D341Med (cell line): ENCODE results near the gene STK10.

Experiments
- DNase-seq: peaks from one replicate; pipeline ENCODE4 v3.0.0; 2012; ENCODE audit warnings: low spot score

Gene STK10

DNA sequence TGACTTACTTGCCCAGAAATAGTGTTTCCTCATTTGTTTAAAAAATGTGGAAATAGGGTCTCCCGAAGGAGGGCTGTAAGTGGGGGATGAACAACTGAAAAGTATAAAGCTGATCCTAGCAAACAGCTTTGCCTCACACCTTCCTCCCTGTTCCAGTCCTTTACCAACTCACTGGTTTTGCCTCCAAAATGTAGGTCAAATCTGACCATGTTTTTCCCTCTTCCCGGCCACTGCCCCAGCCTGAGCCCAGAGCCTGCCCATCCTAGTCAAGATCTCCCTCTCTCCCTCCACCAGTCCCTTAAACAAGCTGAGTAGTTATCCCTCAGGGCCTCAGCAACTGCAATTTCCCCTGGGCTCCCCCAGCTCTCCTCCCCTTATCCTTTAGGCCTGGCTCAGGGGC lies 99.2 kb downstream of the STK10 start:
- DNase-seq = no peak

DNA sequence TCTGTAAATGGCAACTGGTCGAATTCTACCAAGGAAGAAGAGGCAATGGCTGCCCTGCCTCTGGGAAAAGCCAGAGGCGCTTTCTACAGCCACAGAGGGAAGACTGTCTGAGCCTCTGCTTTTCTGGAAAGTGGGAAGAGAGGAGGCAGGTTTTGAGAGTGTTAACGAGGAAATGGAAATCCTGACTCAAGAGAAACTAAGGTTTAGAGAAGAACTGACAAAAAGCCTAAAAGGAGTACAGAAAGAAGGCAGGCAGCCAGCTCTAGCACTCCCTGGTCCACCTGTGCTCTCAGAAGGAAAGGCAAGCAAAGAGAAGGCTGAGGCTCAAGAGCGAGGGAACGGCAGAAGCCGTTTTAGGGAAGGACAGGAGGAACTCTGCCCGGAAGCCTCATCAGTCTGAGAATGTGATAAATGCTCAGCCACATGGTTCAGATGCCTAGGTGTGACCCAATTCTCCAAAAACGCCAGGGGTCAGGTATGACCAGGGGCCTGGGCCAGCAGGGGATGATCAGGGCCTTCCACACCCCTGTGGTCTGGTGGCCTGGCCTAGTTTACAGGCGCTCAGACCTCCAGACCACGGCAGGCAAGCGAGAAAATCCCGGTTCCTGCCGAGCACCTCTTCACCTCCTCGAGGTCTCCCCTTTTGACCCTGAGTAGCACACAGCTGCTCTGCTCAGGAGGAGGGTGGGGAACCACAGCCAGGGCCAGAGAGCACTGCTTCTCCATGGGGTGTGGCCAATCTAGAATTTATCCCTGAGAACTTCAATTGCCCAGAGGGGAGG lies 101.6 kb downstream of the STK10 start:
- DNase-seq = peak; percentile 21

DNA sequence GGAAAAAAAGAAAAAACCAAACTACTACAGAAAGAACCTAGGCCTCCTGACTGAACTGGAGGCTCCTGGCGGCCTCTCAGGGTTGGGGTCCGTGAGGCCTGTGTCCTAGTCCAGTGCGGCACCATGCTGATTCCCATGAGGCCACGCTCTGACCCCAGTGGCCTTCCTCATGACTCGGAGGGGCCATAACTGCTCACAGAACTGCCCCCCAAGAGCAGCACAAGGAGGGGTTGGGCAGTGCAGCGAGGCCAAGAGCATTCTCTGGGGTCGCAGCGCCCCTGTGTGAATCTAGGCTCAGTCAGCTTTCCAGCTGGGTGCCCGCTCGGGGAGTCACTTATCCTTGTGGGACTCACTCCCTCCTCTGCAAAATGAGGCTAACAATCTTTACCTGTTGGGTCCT lies 102.3 kb downstream of the STK10 start:
- DNase-seq = peak; percentile 8

DNA sequence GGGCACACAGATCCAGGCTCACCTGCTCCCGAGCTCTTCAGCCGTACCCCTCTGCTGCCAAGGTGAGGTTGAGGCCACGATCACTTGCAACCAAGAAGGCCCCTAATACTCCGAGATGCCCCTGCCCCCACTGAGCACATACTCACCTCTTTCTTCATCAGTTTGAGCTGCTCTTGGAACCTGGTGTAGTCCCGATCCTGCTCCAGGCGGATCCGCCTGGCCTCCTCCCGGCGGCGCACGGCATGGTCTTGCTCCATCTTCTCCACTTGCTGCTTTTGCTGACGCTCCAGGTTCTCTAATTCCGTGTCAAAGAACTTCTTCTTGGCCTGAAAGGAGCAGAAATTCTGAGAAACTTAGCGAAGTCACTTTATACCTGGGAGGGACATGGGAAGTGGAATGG lies 105.8 kb downstream of the STK10 start:
- no peak for DNase-seq

DNA sequence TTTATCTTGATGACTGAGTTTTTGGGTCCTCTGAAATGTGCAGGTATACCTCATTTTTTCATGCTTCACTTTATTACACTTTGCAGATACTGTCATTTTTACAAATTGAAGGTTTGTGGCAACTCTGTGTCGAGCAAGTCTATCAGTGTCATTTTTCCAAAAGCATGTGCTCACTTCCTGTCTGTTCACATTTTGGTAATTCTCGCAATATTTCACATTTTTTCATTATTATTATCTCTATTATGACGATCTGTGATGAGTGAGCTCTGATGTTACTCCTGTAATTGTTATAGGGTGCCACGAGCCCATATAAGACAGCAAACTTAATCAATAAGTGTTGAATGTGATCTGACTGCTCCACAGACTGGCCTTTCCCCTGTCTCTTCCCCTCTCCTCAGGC lies 108.1 kb downstream of the STK10 start:
- DNase-seq = no peak

GRCh38 chr5:172078726-172079345 lies 109.2 kb downstream of the STK10 start:
- peak; percentile 18 for DNase-seq

DNA sequence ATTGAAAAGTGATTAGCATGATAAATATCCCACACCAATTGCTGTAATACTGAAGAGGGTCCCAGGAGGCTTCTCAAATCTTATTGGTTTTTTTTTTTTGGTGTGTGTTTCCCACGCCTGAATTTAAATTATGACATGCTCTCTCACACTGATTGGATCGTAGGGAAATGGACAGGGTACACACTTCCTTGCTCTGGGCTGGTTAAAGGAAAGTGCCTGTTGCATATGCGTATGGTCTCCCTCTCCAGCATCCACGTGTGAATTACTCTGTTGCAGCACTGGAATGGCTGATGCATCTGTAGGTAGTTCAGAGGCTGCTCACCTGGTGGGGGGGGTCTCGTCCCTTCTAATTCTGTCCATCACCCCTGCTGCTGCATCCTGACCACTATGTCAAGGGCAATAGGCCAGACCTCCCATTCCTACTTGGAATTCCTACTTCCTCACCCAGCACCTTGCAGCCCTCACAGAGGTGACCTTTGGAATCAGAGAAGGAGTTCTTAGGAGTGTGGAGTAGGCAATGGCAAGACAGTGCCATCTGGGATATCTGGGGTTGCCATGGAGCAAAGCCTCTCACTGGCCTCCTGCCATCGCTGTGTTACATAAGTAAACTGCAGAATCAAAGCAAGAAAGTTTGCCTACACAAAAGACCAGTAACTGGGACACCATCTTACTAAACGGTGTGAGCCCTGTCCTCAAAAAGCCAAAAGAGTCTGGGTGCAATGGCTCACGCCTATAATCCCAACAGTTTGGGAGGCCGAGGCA lies 110.2 kb downstream of the STK10 start:
- DNase-seq = peak; percentile 73

- DNase-seq = no peak
Measured at GRCh38 chr5:172076761-172077244, 111.2 kb downstream of the STK10 start.

- no peak for DNase-seq
Measured at GRCh38 chr5:172075656-172076055, 112.4 kb downstream of the STK10 start.

DNA sequence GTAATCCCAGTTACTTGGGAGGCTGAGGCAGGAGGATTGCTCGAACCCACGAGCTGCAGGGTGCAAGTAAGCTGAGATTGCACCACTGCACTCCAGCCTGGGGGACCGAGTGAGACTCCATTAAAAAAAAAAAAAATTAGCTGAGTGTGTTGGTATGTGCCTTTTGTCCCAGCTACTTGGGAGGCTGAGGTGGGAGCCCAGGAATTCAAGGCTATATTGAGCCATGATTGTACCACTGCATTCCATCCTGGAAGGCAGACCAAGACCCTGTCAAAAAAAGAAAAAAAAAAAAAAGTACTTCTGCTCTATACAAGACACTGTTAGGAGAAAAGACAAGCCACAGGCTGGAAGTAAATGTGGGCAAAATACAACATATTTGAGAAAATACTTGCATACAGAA lies 113.1 kb downstream of the STK10 start:
- DNase-seq = no peak

- DNase-seq = no peak
Measured at GRCh38 chr5:172071309-172071875, 116.6 kb downstream of the STK10 start.

- no peak for DNase-seq
Measured at GRCh38 chr5:172065431-172066065, 122.5 kb downstream of the STK10 start.

DNA sequence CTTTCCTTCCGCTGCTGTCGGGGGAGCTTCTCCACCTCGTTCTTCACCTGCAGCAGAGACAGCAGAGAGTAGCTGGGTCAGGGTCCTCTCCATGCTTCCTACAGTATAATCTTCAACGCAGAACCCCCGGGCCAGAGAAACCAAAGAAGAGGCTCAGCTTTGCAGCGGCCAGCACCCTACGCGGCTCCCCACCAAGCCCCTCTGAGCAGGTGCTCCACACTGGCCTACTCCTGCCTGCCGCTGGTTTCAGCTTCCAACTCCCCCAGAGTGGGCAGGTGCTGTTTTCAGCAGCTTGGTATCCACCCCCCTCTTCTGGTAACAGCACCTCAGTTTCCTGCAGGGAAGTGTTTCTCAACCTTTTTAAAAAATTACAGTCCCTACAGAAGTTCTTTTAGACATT lies 123.3 kb downstream of the STK10 start:
- no peak for DNase-seq

- no peak for DNase-seq
Measured at GRCh38 chr5:172064358-172064757, 123.7 kb downstream of the STK10 start.

DNA sequence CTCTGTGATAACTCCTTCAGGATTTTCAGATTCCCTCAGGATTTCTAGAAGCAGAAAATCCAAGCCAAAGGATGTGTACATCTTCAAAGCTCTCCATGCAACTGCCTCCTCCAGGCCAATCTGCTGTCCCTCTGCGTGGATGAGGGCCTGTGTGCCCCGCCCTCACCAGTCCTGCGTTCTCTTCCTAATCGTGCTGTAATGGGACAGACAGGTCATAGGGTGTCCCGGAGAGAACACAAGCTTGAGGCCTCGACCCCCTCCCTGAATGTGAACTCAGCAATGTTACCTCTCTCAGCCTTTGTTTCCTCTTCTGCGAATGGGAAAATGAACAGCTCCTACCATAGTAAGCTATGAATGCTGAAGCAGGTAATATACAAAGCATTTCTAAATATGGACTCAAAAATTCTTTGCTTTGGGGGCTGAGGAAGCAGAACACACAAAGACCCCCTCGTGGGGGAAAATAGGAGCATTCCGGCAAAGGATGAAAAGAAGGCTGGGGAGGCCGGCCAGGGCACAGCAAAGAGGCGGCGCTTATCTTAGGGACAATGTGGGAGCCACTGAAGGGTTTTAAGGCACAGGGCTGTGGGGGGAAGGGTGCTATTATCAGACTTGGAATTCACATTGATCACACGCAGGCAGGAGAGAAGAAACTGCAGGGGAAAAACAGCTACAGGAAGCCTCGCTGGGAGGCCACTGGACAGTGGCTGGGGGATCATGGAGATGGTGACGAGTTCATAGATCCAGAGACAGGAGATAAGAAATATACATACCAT lies 124.4 kb downstream of the STK10 start:
- no peak for DNase-seq

GRCh38 chr5:172059661-172060100 lies 128.3 kb downstream of the STK10 start:
- DNase-seq = peak; percentile 64

- no peak for DNase-seq
Measured at GRCh38 chr5:172058088-172058487, 129.9 kb downstream of the STK10 start.

GRCh38 chr5:172055996-172056395 lies 132.0 kb downstream of the STK10 start:
- no peak for DNase-seq

DNA sequence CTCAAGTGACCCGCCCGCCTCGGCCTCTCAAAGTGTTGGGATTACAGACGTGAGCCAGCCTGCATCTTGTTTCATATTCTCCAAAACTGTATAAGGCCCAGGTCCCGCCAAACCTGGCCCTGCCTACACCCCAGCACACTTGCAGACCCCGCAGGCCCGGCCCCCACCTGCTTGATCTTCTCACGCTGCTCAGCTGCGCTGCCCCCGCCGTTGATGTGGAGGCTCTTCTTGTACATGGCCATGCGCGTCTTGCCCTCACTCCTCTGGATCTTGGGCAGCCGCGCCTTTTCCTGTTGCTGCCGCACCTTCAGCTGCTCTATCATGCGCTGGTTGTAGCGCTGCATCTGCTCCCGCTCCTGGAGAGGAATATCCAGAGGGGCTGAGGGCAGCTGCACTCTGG lies 132.6 kb downstream of the STK10 start:
- DNase-seq = no peak

DNA sequence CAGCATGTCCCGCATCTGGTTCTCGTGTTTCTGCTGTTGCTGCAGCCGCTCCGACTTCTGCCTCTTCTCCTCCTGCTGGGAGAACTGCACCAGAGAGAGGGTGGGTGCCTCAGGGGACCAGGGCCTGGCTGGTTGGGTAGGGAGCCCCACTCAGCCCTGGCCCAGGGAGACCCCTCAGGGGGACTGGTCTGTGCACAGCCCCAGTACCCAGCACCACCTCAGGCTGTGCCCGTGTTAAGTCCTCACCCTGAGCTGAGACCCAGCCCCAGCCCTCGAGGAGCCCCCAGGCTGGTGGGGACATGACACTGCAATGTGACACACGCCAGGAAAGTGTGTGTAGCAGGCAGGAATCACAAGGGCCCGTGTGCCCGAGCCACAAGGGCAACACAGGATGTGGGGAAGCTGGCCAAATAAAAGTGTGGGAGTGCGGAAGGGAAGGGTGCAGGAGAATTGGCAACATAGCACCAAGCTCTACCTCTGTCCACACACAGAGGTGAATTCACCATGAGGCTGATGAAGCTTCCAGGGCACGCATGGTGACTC lies 133.3 kb downstream of the STK10 start:
- DNase-seq = no peak
